Measurements from ENCODE around the gene ANO4.

- TF ChIP-seq, protein P1, sequence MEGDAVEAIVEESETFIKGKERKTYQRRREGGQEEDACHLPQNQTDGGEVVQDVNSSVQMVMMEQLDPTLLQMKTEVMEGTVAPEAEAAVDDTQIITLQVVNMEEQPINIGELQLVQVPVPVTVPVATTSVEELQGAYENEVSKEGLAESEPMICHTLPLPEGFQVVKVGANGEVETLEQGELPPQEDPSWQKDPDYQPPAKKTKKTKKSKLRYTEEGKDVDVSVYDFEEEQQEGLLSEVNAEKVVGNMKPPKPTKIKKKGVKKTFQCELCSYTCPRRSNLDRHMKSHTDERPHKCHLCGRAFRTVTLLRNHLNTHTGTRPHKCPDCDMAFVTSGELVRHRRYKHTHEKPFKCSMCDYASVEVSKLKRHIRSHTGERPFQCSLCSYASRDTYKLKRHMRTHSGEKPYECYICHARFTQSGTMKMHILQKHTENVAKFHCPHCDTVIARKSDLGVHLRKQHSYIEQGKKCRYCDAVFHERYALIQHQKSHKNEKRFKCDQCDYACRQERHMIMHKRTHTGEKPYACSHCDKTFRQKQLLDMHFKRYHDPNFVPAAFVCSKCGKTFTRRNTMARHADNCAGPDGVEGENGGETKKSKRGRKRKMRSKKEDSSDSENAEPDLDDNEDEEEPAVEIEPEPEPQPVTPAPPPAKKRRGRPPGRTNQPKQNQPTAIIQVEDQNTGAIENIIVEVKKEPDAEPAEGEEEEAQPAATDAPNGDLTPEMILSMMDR (conservative IDR thresholded peaks at IDR 0.05): no peak
- no peak for TF ChIP-seq ZFX (IDR thresholded peaks at IDR 0.05)
These were observed 4.0 kb upstream of the ANO4 start for GRCh38 chr12:100790552-100790951.
